Measurements from ENCODE around the gene MYB.
"Not testable (repeated sequence)": the region's sequence is repeated elsewhere in the genome, so short reads cannot be mapped to it uniquely, and the experiment has no call there.

MYB gene

DNA sequence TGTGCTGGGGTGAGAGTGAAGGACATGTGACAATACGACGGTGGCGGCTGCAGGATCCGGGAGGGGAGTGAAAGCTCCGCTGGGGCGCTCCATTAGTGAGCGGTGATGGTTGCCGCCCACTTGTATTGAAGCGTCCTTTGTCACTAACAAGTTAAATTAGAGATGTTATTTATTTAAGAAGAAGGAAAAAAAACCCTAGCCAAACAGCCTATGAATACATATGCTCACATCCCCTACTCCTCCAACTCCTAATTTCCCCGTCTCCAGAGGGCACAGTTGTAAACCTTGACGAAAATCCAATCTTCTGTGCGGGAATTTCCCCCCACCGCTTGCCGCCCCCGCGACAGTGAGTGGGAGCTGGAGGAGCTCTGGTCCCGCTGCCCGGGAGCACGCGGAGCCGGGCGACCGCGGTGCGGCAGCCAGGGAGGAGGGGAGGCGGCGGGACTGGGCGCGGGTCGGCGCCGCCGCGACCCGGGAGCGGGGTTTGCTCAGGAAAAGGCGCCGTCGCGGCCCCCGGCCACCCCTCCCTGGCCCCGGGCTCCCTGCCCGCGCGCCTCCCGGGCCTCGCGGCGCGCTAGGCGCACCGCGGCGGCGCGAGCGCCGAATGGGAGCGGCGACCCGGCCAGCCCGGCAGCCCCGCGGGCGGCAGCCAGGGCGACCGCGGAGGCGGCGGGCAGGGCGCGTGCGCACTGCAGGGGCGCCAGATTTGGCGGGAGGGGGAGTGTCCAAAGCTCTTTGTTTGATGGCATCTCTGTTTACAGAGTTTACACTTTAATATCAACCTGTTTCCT lies at the start of gene MYB:
Gene MYB (plus strand): TSS at position 767 of the 791 bp plus-strand sequence. CDS start 206 bp downstream, outside the sequence.
- TF ChIP-seq, protein P1, sequence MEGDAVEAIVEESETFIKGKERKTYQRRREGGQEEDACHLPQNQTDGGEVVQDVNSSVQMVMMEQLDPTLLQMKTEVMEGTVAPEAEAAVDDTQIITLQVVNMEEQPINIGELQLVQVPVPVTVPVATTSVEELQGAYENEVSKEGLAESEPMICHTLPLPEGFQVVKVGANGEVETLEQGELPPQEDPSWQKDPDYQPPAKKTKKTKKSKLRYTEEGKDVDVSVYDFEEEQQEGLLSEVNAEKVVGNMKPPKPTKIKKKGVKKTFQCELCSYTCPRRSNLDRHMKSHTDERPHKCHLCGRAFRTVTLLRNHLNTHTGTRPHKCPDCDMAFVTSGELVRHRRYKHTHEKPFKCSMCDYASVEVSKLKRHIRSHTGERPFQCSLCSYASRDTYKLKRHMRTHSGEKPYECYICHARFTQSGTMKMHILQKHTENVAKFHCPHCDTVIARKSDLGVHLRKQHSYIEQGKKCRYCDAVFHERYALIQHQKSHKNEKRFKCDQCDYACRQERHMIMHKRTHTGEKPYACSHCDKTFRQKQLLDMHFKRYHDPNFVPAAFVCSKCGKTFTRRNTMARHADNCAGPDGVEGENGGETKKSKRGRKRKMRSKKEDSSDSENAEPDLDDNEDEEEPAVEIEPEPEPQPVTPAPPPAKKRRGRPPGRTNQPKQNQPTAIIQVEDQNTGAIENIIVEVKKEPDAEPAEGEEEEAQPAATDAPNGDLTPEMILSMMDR (IDR thresholded peaks at IDR 0.05; ENCODE audit: low read depth, low read length): no peak
- peak within 1 kb of the TSS; percentile 57 to 60 for H3K4me3 ChIP-seq (replicated peaks in 1 of 2; ENCODE audit: low read depth in 2 of 2, low read length in 2 of 2)
- DNase-seq (ENCODE audit: low read depth in 2 of 2): peak; percentile 46 to 54

DNA sequence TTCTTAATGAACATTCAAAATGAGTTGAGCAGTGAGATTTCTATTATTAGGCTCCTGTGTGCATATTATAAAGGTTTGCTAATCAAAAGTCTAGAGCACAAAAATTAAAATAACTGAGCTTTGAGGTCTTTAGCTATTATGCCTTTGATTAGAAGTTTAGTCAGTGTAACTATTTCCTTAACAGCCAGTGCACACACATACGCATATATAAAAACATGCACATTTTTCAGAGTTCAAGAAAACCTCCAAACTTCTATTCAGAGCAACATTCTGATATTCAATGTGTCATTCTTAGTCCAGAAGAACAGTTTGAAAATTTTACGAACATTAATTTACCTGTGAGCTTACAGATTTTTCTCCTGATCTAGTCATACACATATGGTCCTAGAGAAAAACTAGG lies 48.3 kb upstream of the MYB start:
- no peak for DNase-seq (ENCODE audit: low read depth in 2 of 2)
- TF ChIP-seq, protein P1 (IDR thresholded peaks at IDR 0.05; ENCODE audit: low read depth, low read length): no peak
- no peak overlapping the region for H3K4me3 ChIP-seq (replicated peaks in 1 of 2; ENCODE audit: low read depth in 2 of 2, low read length in 2 of 2)

GRCh38 chr6:135135835-135136234 lies 45.3 kb upstream of the MYB start:
- no peak overlapping the region for H3K4me3 ChIP-seq (replicated peaks in 1 of 2; ENCODE audit: low read depth in 2 of 2, low read length in 2 of 2)
- DNase-seq (ENCODE audit: low read depth in 2 of 2): no peak
- TF ChIP-seq, protein P1 (IDR thresholded peaks at IDR 0.05; ENCODE audit: low read depth, low read length): no peak

GRCh38 chr6:135137826-135138225 lies 43.3 kb upstream of the MYB start:
- TF ChIP-seq, protein P1 (IDR thresholded peaks at IDR 0.05; ENCODE audit: low read depth, low read length): no peak
- no peak overlapping the region for H3K4me3 ChIP-seq (replicated peaks in 1 of 2; ENCODE audit: low read depth in 2 of 2, low read length in 2 of 2)
- no peak for DNase-seq (ENCODE audit: low read depth in 2 of 2)

- TF ChIP-seq, protein P1 (IDR thresholded peaks at IDR 0.05; ENCODE audit: low read depth, low read length): no peak
- H3K4me3 ChIP-seq (replicated peaks in 1 of 2; ENCODE audit: low read depth in 2 of 2, low read length in 2 of 2): no peak overlapping the region
- DNase-seq (ENCODE audit: low read depth in 2 of 2): no peak
Measured at GRCh38 chr6:135141182-135141581, 39.9 kb upstream of the MYB start.

DNA sequence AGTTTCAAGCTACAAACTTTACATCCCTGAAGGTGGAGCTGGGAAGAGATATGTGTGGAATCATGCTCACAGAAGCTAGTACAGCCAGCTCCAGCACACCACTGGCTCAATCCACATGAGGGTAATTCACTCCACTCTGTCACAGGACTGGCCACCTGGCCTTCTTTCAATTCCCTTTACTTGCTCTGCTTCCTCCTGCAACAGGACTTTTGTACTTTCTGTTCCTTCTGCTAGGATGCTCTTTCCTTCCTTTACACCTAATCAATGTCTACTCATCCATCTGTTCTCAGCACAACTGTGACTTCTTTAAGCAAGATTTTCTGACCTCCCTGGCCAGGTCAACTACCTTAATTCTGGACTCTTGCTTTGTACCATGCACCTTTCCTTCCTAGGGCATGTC lies 39.4 kb upstream of the MYB start:
- DNase-seq (ENCODE audit: low read depth in 2 of 2): no peak
- TF ChIP-seq, protein P1 (IDR thresholded peaks at IDR 0.05; ENCODE audit: low read depth, low read length): no peak
- H3K4me3 ChIP-seq (replicated peaks in 1 of 2; ENCODE audit: low read depth in 2 of 2, low read length in 2 of 2): no peak overlapping the region

GRCh38 chr6:135142232-135142631 lies 38.9 kb upstream of the MYB start:
- DNase-seq (ENCODE audit: low read depth in 2 of 2); H3K4me3 ChIP-seq (replicated peaks in 1 of 2; ENCODE audit: low read depth in 2 of 2, low read length in 2 of 2): not testable (repeated sequence)

All from cardiac fibroblast (primary cell).